Measurements from ENCODE around the gene NYAP2.

The NYAP2 gene

GRCh38 chr2:225691711-225692110, 292.2 kb downstream of the NYAP2 start:
- no peak for DNase-seq (ENCODE audit: extremely low read depth in 1 of 2, low read depth in 1 of 2)

DNA sequence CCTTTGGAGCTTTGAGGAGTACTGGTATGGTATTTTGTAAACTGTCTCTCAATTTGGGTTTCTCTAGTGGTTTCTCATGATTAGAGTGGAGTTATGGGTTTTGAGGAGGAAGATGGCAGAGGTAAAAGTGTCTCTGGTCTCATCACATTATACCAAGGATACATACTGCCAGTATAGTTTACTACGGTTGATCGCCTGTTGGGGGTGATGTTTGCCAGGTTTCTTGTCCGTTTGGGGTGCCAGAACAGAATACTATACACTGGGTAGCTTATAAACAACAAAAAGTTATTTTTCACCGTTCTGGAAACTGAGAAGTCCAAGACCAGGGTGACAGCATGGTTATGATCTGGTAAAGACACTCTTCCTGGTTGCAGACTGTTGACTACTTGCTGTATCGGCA, 293.7 kb downstream of the NYAP2 start:
- no peak for DNase-seq (ENCODE audit: extremely low read depth in 1 of 2, low read depth in 1 of 2)

GRCh38 chr2:225694664-225695063, 295.2 kb downstream of the NYAP2 start:
- no peak for DNase-seq (ENCODE audit: extremely low read depth in 1 of 2, low read depth in 1 of 2)

DNA sequence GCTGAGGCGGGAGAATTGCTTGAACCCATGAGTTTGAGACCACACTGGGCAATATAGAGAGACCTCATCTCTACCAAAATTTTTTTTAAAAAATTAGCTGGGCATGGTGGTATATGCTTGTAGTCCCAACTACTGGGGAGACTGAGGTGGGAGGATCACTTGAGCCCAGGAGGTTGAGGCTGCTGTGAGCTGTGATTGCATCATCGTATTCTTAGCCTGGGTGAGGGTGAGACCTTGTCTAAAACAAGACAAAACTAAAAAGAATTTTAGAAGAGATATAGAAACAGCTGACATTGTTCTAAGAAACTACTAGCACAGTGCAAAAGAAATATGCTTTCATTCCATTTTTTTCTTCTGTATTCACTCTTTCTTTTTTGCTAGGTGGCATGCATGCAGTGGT, 298.4 kb downstream of the NYAP2 start:
- no peak for DNase-seq (ENCODE audit: extremely low read depth in 1 of 2, low read depth in 1 of 2)

Measured in stimulated activated CD8-positive, alpha-beta memory T cell treated with anti-CD3 and anti-CD28 coated beads, Interleukin-7, amount 100 ng/mL, for 48 hours (primary cell).